Measurements from ENCODE around the gene DGCR2. TPM values are rescaled to one million over a fixed set of nuclear protein-coding genes. Genes with fewer than 3 reads are reported as not detected.

The DGCR2 gene
- total and polyA plus RNA-seq, 2 of the 4 experiments (the other 2 are of a cell fraction), result 17.2 to 35.4 TPM

DNA sequence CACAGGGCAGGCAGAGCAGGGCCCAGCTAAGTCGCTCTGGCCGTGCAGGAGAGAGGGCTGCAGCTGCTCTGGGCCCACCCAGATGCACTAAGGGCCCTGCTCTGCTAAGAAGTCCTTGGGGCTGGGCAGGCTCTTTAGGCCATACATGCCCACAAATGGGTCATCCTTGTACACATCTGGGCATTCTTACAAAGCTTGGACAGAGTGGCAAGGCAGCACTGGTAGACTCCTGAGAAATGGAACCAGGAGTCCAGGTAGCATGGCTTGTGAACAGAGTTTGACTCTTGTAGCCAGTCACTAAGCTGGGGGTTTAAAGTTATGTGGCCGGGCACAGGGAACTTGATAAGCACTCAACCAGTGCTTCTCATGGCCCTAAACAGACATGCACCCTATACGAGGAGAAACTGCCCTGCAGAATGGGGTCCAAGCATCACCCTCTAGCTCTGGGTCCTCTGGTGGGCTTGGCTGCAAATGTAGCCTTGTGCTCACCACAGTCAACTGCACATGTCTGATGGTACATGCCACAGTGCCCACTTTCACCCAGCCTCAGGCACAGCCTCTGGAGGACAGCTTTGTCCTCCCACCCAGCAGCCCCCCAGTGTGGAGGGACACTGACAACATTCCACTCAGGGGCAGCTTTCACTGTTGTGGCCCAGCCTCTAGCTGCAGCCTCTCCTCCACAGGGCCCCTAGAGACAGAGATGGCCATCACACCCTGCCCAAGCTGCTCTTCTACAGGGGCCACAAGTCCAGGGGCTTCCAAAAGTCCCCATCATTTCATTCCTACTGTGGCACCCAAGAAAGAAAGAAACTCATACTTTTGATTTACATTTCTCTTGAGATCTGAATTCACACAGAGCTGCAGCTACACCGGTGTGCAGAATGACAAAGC lies 75.2 kb downstream of the DGCR2 start:
- Histone ChIP-seq H3K18ac (ENCODE audit: low read depth, low read length) (no peak overlapping the region), H2BK20ac (ENCODE audit: low read depth, low read length) (no peak overlapping the region), H3K4me1 (ENCODE audit: control insufficient read depth, insufficient read depth, low read length) (peaks cover 2% of the 10 kb centered on the region; the same call in 1 of the 2 replicates), H3K4me3 (ENCODE audit: insufficient read depth, low read depth, low read length) (no peak overlapping the region), H2AK9ac (replicated peaks; ENCODE audit: low read depth, low read length, poor library complexity) (no peak overlapping the region), H3K27me3 (ENCODE audit: control insufficient read depth, insufficient read depth, low read length) (no peaks in the 10 kb centered on the region), H3K9me3 (ENCODE audit: control insufficient read depth, insufficient read depth, low read length) (no peaks in the 10 kb centered on the region), H4K5ac (ENCODE audit: low read depth, low read length) (no peak overlapping the region), H2AFZ (replicated peaks; ENCODE audit: low read length, poor library complexity) (no peak overlapping the region), H4K20me1 (ENCODE audit: insufficient read depth, low read length) (no peaks in the 10 kb centered on the region; the same call in 1 of the 2 replicates), H3K9me1 (ENCODE audit: insufficient read depth, low read length) (peaks cover 5% of the 10 kb centered on the region; the same call in 1 of the 2 replicates), H3K14ac (replicated peaks; ENCODE audit: low read depth, low read length) (no peak overlapping the region), H4K91ac (ENCODE audit: insufficient read depth, low read depth, low read length) (no peak overlapping the region), H2BK15ac (ENCODE audit: low read depth, low read length) (no peak overlapping the region), H2AK5ac (ENCODE audit: low read depth, low read length) (no peak overlapping the region), H3K4me2 (ENCODE audit: low read depth, low read length) (no peak overlapping the region), H3K79me1 (ENCODE audit: low read depth in 1 of 2, low read length in 2 of 2) (0 out of 4 replicates have a peak, but pooled peaks cover 0 to 2% of the 10 kb centered on the region in 2 experiments), H3K23ac (ENCODE audit: low read depth, low read length) (no peak overlapping the region), H2BK120ac (ENCODE audit: low read depth, low read length) (no peak overlapping the region), H3K4ac (ENCODE audit: low read depth, low read length) (no peak overlapping the region), H3K56ac (ENCODE audit: extremely low read depth, insufficient read depth, low read length) (no peak overlapping the region), H4K8ac (ENCODE audit: low read depth in 2 of 2, low read length in 2 of 2) (no peak overlapping the region), H2BK5ac (ENCODE audit: low read depth, low read length, poor library complexity, severe bottlenecking) (no peak overlapping the region), H3K27ac (ENCODE audit: insufficient read depth, low read length) (no peak overlapping the region), H3K9ac (ENCODE audit: low read depth, low read length) (no peak overlapping the region), H3K36me3 (ENCODE audit: control insufficient read depth, insufficient read depth, low read length) (peaks cover 61% of the 10 kb centered on the region)
- in situ Hi-C loops (cut with MboI; ENCODE audit: low sequenced_read_pairs) (no loop called here), intact Hi-C loops (cut with micrococcal nuclease) (no loop called here), dilution Hi-C loops (cut with HindIII; ENCODE audit: low sequenced_read_pairs, unreplicated experiment) (no loop called here)
- CTCF ChIA-PET, result interaction anchor here (0.6 kb wide), 1 partner anchor 31 kb away, joined by 3 read pairs; no protein-coding TSS in a partner anchor
- WGBS, 2 experiments (ENCODE audit: extremely low coverage in 2 of 2, insufficient read length in 1 of 2), result 100% methylated on average over 3 of the region's 5 CpGs; no CpG with 5 or more reads in 1 of the 2 experiments
- BruUV-seq (replicated peaks), result no TSS peak
- ATAC-seq (ENCODE audit: low read depth) (no peak), DNase-seq (no peak)
- TF ChIP-seq POLR2A (IDR thresholded peaks at IDR 0.05; ENCODE audit: low read depth, low read length), result no peak
- POLR2A ChIA-PET (ENCODE audit: unreplicated experiment), result no interaction called here

All from IMR-90 (cell line).